Measurements from ENCODE around the gene LIMA1.

The LIMA1 gene

DNA sequence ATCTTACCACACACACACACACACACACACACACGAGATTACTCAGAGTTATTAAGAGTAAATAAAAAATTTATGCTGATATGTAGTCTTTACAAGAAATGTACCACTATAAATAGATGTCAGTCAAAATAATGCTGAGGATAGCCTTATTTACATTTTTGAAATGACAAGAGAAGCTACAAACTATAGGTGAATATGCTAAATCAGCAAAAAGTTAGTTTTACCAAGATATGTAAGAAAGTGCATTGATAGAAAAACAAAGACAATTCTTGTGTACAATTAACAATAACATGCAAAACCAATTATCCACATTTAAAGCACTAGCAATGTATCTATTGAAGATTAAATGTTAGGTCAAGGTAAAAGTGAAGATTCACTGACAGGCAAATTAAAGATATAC lies 69.3 kb downstream of the LIMA1 start:
- DNase-seq = no peak

DNA sequence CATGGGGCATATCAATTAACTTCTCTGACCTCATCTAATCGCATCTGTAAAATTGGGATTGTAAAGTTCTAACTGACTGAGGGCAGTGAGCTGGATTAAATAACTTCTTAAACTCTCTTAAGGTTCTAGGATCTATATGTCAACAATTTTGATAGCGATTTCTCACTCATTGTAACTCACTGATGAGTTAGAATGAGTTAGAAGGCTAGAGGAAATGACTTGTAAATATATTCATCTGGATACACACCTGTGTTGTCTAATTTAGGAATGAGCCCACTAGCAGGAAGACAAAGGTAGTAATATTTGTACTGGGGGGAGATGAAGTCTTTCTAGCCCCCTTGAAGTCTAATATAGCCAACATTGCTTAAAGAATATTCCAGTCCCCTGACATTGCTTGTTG lies 69.9 kb downstream of the LIMA1 start:
- DNase-seq = no peak

DNA sequence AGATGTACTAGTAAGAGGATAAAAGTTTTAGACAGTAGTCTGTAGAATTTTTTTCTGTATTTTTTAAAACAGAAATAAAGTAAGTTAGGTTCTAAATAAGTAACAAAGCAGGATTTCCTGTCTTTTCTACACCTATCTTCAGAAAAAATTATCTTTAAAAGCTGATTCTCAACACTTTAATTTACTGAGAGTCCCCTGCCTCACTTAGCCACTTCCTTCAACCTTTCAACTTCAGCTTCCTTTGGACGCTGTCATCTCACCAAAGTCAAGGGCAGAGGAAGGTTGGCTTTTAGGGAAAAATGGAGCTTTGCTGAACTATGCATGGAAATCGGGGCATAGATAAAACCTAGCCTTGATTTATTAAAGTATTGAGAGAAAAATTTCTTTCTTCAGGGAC lies 71.3 kb downstream of the LIMA1 start:
- DNase-seq = no peak

DNA sequence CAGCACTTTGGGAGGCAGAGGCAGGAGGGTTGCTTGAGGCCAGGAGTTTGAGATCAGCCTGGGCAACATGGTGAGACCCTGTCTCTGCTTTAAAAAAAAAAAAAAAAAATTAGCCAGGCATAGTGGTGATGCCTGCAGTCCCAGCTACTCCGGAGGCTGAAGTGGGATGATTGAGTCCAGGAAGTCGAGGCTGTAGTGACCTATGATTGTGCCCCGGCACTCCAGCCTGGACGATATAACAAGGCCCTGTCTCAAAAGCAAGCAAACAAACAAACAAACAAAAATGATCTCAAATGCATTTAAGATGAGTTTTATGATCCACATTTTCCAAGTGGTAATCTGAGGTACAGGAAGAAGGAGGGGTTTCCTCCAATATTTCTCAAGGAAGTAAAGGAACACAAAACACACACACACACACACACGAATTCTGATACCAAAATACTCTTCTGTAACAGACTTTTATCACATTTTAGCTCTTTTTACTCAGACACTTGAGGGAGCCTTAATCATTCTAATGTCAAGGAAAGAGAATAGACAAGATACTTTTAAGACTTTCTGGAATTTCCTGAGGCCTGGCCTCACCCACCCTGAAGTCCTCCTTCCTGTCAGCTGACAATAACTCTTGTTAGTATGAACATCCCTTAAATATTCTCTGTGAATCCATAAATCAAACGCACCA lies 71.8 kb downstream of the LIMA1 start:
- no peak for DNase-seq

DNA sequence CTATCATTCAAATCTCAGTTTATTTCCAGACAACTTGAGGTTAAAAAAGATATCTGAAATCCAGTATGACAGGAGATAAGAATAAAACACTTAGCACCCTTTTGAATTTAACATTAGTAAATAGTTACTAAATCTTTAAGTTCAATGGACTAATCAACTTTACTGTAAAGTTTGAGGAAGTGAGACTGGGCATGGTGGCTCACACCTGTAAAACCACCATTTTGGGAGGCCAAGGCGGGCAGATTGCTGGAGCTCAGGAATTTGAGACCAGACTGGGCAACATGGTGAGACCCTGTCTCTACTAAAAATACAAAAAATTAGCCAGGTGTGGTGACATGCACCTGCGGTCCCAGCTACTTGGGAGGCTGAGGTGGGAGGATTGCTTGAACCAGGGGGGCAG lies 75.9 kb downstream of the LIMA1 start:
- DNase-seq = no peak

DNA sequence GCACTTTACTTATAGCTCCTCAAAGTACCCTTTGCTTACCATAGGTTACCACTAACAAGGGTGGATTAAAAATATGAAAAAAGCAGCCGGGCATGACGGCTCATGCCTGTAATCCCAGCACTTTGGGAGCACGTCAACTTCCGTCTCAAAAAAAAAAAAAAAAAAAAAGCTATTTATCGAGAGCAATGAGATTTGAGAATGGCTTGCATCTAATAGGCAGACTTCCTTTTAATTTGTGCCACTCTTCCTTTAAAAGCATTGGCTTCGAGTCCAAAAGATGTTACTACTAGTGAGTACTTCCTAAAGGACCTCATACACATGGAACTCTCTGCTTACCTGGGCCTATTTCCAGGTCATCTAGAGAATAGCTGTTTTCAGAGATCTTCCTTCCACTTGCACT lies 77.7 kb downstream of the LIMA1 start:
- no peak for DNase-seq

DNA sequence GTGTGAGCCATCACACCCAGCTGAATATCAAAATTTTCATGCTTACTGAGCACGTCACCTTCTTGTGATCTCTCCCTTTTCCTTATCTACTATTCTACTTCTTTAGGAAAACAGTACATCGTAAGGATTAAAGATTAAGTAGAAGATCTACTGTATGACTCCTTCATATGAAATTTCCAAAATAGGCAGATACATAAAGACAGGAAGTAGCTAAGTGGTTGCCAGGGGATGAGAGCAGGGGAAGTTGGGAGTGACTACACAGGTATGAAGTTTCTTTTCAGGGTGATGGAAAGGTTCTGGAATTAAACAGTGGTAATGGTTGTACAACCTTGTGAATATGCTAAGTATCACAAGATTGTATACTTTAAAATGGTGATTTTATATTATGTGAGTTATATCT lies 79.6 kb downstream of the LIMA1 start:
- DNase-seq = no peak

DNA sequence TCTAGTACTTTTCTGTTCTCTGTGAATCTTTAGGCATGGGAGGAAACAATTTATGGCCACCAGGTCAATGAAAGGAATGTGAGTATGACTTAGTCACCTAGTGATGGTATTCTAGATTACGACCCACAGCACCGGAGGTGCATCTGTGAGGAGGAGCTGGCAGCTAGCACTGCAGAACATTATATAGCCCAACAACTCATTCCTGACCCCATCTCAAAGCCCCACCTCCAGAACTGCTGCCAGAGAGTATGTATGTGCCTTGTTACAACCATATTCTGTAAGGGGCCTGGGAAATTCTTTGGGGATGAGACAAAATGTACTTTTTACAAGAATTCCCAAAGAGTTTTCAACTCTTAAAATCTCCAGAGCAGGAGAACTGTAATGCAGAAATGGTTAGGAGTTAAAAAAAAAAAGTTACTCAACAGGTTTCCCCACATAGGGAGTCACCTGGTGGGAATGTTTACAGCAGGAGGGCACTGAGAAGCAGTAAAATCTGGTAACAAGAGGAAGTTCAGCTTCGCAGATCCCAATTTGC lies 81.3 kb downstream of the LIMA1 start:
- no peak for DNase-seq

DNA sequence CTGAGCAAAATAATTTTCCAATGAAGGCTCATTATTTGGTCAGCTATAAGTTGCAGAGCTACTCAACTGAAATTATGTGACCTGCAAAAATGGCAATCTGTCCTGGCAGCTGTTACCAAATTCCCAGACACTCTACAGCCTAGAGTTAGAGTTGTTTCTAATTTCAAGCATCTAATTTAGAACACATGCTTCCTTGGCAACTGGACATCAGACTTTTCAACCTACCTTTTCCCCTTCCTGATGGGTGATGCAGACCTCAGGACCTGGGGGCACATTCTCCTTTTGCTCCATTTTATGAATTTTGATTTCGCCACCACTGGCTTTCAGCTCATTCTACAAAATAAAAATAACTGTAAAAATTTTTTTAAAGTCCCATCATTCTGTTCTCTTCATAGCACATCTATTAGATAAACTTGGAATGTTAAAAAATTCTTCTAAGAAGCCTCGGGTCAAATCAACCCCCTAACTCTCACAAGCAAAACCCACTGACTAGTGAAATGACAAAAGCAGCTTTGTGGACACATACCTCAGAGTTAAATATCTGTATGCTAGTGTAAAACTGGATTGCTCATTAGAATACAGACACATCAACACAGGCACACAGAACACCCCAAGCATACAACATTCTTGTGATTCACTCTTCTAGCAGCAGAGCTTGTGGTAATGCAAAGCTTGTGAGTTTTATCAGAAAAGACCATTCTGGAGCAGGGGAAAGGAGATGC lies 82.6 kb downstream of the LIMA1 start:
- no peak for DNase-seq

DNA sequence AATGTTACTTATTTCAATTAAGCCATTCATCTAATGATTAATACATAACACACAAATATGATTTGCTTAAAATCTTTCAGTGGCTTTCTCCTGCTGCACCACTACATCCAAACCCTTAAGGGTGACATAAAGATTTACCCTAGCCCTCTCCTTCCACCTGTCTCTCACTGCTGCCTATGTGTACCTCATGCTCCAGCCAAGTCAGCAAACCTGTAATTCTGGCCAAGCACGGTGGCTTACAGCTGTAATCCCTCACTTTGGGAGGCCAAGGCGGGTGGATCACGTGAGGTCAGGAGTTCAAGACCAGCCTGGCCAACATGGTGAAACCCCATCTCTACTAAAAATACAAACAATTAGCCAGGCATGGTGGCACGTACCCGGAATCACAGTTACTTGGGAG lies 84.5 kb downstream of the LIMA1 start:
- no peak for DNase-seq

DNA sequence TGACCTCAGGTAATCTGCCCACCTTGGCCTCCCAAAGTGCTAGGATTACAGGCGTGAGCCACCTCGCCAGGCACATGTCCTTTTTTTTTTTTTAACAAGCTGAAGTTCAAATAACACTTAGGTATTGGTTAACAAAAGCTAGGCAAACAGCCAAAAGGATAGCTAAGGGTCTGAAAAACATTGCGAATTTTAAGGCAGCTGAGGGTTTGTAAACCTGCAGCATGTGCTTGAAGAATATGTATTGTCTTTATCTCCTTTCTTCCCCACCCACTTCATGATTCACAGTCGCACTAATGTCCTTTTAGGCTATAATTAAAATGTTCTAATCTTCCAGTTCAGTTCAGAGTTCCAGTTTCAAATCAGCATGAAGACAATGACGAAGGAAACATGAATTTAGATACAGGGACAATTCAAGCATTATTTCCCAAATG lies 86.0 kb downstream of the LIMA1 start:
- DNase-seq = no peak

DNA sequence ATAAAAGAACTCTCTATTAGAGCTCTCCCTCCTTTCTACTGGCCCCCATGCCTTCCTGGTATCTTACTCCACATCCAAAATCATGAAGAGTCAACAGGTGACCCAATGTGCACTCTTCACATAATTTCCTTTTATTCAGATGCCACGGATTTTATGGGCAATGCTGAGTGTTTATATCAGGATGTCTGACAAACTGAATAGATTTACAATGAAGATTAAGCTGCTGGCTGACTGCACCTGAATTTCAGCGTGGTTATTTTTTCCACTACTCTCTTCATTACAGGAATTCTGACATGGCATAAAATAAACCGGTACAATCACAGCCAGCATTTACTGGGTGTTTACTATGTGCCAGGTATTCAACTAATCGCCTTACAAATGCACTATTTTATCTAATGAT lies 86.8 kb downstream of the LIMA1 start:
- DNase-seq = no peak

DNA sequence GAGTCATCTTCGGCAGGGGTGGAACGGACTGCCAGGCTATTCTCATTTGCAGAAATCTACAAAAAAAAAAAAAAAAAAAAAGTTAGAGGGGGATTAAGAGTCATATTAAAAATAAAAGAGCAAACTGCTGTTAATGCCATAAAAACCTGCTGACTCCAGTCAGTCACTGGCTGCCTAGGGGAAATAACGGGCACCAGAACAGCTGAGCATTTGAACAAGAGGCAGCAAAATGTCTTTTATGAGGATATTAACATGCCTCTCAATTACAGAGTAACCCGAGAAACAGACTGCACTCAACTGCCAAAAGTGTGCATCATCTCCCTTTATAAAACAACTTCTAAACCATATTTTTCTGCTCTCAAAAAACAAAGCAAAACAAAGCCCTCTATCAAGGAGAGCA lies 87.5 kb downstream of the LIMA1 start:
- no peak for DNase-seq

DNA sequence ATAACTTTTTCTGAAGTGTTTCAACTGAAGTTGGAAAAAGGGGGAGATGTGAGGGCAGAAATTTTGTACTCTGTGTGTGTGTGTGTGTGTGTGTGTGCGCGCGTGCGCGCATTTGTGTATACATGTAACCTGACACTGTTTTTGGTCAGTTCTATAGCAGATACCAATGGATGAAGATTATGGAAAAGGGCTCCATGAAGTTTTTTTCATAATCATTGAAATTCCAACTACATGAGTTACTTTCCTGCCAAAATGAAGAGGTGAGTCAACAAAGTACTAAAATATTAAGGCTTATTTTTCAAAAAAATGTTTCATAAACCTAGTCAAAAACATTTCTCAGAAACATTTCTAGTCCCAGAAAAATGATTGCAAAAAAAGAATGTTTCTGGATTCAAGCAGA lies 90.4 kb downstream of the LIMA1 start:
- no peak for DNase-seq

DNA sequence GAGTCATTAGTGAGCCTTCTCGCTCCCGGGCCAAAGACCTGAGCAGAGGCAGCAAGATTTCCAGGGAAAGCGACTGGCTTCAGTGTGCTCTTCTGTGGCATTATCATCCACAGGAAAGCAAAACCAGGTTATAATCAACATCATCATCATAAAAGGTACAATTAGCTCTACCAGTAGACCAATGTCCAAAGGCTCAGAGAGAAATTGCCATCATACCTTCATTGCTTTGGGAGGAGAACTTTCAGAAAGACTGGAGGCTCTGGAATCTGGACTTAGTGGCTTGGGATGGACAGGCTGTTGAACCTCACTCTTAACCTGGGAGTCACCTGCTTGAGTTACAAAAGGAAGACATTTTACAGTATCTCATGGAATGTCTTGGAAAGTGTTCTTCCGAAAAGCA lies 91.1 kb downstream of the LIMA1 start:
- no peak for DNase-seq

DNA sequence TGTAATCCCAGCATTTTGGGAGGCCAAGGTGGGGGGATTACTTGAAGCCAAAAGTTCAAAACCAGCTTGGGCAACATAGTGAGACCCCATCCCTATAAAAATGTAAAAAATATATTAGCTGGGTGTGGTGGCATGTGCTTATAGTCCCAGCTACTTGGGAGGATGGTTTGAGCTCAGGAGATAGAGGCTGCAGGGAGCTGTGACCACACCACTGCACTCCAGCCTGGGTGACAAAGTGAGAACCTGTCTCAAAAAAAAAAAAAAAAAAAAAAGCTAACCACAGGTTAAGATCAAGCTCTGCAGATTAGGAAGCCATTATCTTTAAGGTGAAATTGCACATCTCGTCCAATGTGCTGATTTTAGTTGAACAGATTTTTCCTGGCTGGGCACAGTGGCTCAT lies 92.5 kb downstream of the LIMA1 start:
- DNase-seq = no peak

DNA sequence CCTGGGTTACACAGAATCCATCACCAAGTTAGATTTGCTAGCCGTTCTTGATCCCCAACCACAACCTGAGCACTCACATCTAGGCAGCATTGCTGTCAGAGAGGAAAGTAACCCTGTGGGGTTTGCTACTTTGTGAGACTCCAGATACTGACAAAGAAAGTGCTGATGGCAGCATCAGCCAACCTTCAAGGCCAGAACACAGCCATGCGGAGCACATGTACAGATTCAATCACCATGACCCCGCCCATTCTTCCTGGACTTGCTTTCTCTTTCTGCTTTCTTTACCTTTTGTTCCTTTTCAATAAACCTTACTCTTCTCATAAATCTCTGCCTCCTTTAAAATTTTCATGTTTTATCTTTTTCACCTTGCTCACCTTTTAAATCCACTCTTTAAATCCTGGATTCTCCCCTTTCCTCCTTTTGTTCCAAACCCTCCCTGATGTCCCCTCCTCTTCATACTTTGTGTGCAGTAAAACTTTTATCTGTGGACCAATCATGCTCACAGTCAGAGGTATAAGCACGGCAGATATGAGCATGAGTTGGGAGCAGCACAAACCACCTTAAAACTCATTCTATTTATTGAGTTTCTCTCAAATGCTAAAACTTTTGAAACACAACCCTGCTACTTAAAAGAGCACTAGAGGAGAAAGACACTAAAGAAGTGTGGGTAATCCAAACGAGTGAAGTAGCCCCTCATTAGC lies 94.3 kb downstream of the LIMA1 start:
- peak; percentile 20 for DNase-seq

DNA sequence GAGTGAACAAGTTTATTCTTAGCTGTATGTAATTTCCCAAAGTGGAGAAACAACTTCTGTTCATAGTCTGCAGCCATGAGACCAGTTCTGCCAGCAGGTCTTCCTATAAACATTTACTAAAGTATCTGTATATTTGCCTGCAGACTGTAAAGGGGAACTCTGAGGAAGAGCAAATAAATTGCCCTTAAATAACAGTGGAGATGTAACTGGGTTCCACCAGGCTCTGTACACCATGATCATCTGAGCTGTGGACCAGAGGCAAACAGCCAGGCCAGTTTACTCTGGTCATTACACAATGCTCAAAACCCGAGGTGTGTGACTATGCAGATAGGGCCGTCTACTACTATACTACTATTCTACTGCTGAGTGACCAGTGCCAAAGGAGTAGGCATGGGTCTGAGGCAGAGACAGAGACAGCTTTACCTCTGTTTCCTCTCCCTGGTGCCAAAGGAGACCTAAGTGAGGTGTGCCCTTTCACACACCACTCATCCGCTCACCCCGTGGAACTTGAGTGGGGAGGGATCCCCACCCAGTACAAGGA lies 95.0 kb downstream of the LIMA1 start:
- DNase-seq = no peak

DNA sequence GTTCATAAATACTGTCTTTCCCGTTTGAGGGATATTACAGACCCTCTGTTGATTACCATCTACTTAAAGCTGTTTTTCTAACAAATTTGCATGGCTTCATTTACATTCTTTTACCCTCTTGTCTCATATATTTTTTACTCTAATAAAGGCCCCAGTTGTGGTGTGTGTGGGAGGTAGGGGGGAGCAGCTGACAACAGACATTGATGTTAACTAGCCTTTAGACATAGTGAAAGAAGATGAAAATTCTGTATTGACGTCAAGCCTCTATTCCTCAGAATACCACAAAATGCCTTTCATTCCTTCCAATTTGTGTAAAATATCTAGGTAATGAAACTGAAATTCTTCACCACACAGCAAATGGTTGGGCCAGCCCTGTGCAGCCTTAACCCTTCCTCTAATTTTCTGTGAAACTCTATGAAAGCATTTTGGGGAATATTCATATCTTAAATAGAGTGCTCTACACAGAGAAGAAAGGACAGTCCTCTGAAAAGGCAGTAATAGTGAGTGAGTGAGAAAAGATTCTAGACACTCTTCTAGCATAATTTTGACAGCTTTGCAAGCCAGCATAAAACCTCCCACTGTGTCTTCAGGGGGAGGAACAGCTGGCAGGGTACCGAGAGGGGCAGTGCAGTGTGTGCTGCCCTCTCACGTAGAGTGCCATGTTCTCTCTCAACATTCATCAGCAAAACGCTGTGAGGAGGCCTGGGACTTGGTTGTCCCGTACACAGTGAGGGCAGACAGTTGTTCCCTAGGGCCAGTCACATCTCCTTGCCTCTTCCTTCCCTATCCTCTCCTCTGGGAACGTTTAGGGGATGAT lies 96.0 kb downstream of the LIMA1 start:
- DNase-seq = peak; percentile 12

DNA sequence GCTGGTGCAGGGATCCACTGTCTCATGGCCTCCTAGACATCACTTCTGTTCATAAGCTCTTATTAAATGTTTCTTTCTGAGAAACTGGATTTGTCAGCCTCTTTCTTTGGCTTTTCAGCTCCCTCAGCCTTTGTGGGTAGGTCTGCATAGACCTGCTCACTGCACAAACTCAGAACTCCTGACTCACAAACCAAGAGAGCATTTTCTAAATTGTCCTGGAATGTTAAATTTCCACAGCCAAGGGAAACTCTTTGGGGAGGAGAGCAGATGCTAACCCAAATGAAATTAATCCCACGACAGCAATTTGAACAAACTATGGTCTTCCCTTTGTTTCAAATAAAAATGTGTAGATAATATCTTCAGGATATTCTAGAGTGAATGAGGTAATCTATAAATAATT lies 96.6 kb downstream of the LIMA1 start:
- DNase-seq = no peak

DNA sequence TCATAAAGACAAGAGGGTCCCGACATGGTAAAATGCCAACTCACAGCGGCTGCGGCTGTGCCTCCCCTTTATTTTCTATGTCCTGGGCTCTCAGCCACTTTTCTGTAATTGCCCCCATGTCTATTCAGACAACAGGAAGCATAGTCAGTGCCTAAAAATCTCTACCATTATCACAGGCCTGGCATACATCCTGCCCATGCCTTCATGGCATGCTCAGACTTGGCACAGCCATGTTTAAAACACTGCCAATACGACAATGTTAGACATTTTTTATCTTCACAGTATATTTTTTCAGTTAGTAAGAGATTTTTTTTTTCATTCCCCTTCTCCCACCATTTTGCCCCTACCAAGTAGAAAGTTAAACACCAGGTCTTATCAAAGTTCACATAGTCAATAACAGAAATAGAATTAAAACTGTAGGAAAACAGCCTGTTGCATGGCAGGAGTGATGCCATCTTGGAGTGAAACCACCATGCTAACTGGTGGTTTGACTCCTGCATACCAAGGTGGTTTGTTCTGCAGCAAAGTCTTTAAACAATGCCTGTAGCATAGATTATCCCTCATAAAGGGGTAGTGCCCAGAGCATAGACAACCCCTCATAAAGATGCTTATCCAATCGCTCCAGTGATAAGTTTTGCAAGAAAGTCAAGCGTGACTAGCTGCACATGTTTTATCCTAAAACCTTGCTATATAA lies 97.2 kb downstream of the LIMA1 start:
- DNase-seq = no peak

DNA sequence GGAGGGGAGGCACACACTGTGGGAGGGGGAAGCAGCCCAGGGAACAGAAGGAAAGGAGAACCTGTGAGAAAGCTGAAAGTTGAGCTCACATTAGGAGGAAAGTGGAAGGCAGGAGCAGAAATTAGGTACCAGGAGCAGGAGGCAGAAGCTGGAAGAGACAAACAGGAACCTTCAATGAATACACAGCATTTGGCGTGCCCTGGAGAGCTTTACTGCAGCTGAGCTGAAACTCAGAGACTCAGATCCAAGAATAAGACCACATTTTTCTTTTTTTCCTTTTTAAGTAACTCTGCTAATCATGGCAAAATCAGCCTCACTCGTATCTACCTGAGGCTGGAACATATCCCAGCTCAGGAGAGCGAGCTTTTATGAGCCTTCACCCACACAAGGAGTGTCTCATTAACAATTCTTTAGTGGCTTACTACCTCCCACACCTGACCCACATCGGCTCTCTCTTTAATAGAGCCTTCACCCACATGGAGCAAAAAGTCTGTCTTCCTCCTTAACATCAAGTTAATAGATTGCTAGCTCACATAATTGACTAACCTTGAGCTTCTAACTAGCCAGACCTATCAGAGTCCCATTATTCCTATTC lies 97.9 kb downstream of the LIMA1 start:
- DNase-seq = no peak
